IPS-NIHi7 (cell line): ENCODE results near the gene DNAH3.
"Not testable (repeated sequence)": the region's sequence is repeated elsewhere in the genome, so short reads cannot be mapped to it uniquely, and the experiment has no call there.

Experiments
- DNase-seq: peaks from one replicate; pipeline ENCODE4 v3.0.0; 2012; ENCODE audit warnings: mixed read lengths; ENCODE audit errors: extremely low spot score

DNAH3 gene

GRCh38 chr16:21169249-21169981, 18.8 kb upstream of the DNAH3 start:
- no peak for DNase-seq

- no peak for DNase-seq
Observed at GRCh38 chr16:21167929-21168602, 17.4 kb upstream of the DNAH3 start.

GRCh38 chr16:21167360-21167759, 16.7 kb upstream of the DNAH3 start:
- no peak for DNase-seq

- DNase-seq, result peak; percentile 35
Observed at GRCh38 chr16:21166561-21166961, 15.9 kb upstream of the DNAH3 start.

GRCh38 chr16:21164521-21165168, 14.0 kb upstream of the DNAH3 start:
- DNase-seq, result no peak

GRCh38 chr16:21163576-21163975, 12.9 kb upstream of the DNAH3 start:
- no peak for DNase-seq

- DNase-seq, result no peak
Observed at GRCh38 chr16:21162661-21163151, 12.1 kb upstream of the DNAH3 start.

GRCh38 chr16:21161211-21161610, 10.6 kb upstream of the DNAH3 start:
- no peak for DNase-seq

GRCh38 chr16:21160276-21160675, 9.6 kb upstream of the DNAH3 start:
- DNase-seq, result no peak

- peak; percentile 62 for DNase-seq
Observed at GRCh38 chr16:21159281-21159951, 8.8 kb upstream of the DNAH3 start.

GRCh38 chr16:21158208-21159110, 7.8 kb upstream of the DNAH3 start, which contains the start of gene LDAF1:
TSS of gene LDAF1 (plus strand) at chr16:21158674. CDS start at chr16:21161183, 2,509 bp downstream.
- DNase-seq, result peak; percentile 92

- no peak for DNase-seq
Observed at GRCh38 chr16:21157632-21158031, 7.0 kb upstream of the DNAH3 start.

- peak; percentile 82 for DNase-seq
Observed at GRCh38 chr16:21156767-21157467, 6.3 kb upstream of the DNAH3 start.

GRCh38 chr16:21156011-21156410, 5.4 kb upstream of the DNAH3 start:
- not testable (repeated sequence) for DNase-seq

- DNase-seq, result not testable (repeated sequence)
Observed at GRCh38 chr16:21153124-21153729, 2.6 kb upstream of the DNAH3 start.

GRCh38 chr16:21152160-21153030, 1.7 kb upstream of the DNAH3 start:
- not testable (repeated sequence) for DNase-seq

- DNase-seq, result no peak
Observed at GRCh38 chr16:21145738-21146137, 4.9 kb downstream of the DNAH3 start.

GRCh38 chr16:21134053-21134452, 16.6 kb downstream of the DNAH3 start:
- no peak for DNase-seq

GRCh38 chr16:21130811-21131210, 19.8 kb downstream of the DNAH3 start:
- DNase-seq, result no peak
